GM12872 (cell line): ENCODE results near the gene ARHGAP31.

Source experiments
- CTCF ChIP-seq: IDR thresholded peaks from 3 replicates; pipeline ENCODE4 v1.5.1; 2011; ENCODE audit warnings: low read depth, mild to moderate bottlenecking, low read length, moderate library complexity; ENCODE audit not compliant: insufficient read depth

The ARHGAP31 gene

DNA sequence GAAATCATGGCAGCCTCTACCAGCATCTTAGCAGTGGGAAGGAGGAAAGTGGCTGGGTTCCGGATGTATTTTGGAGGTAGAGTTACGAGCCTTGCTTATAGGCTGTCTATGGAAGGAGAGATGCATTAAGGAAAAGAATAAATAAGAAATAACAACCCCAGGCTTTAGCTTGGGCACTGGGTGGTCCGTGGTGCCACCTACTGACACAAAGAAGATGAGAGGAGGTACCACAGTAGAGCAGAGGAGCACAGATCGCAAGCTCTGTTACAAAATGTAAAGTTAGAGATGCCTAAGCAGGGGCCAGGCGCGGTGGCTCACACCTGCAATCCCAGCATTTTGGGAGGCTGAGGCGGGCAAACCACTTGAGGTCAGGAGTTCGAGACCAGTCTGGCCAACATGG lies 94.4 kb downstream of the ARHGAP31 start:
- TF ChIP-seq CTCF, result no peak

- no peak for TF ChIP-seq CTCF
Measured at GRCh38 chr3:119395923-119396358, 101.8 kb downstream of the ARHGAP31 start.

- no peak for TF ChIP-seq CTCF
Measured at GRCh38 chr3:119396870-119397269, 102.7 kb downstream of the ARHGAP31 start.

DNA sequence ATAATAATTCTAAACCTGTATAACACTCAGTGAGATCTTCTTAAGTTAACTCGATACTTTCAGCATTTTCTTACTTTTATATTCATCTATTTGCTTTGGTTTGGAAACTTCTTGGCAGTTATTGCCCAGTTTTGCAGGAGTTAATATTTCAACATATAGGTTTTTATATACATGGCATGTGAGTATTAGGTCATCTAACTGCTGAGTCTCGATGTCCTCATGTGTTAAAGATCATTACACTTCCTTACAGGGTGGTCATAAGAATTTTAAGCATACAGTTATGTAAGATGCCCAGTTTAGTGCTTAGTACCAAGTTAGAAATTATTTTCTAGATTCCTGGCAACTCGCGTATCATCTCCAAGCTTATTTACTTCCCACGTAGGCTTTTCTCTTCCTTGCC lies 106.3 kb downstream of the ARHGAP31 start:
- TF ChIP-seq CTCF, result no peak

DNA sequence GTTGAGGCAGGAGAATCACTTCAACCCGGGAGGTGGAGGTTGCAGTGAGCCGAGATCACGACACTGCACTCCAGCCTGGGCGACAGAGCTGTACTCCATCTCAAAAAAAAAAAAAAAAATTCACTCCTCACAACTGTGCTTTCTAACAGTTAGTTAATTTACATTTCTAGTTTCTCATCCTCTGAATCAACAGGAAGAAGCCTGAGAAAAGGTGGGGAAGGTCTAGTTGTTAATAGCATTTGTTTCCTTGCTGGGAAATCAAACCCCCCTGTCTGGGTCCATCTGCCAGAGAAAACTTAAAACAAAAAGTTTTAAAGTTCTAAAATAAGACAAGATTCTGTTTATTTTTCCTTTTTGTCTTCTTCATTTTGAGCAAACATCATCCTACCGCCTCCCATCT lies 106.9 kb downstream of the ARHGAP31 start:
- no peak for TF ChIP-seq CTCF

DNA sequence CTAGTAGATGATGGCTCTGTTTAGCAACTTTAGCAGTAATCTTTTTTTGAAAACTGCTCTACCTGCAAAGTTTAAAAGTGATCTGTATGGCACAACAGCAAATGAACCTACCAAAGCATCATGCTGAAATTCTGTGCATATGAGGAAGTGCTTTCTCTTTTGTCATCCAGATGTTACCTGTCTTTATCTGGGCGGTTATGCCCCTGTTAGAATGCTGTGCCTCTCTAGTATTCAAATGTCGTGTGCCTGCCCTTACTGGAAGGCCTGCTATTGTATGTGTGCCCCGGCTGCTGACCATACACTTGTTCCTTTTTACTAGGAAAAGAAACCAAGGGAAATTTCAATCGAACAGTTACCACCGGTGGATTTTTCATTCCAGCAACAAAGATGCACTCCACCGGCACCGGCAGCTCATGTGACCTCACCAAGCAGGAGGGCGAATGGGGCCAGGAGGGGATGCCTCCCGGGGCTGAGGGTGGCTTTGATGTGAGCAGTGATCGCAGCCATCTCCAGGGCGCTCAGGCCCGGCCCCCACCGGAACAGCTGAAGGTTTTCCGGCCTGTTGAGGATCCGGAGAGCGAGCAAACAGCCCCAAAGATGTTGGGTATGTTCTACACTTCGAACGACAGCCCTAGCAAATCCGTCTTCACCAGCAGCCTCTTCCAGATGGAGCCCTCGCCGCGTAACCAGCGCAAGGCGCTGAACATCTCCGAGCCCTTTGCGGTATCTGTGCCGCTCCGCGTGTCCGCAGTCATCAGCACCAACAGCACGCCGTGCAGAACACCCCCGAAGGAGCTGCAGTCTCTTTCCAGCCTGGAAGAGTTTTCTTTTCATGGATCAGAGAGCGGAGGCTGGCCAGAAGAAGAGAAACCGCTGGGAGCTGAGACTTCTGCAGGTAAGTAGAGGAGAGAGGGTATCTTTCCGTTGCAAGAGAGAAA lies 107.6 kb downstream of the ARHGAP31 start:
- no peak for TF ChIP-seq CTCF

GRCh38 chr3:119402791-119403190 lies 108.6 kb downstream of the ARHGAP31 start:
- TF ChIP-seq CTCF, result no peak
